CD4-positive, alpha-beta T cell treated with Interleukin-1 beta for 1 hour (primary cell): Measurements from ENCODE around the gene RAP1A.
A peak's percentile ranks its signal among the peaks of the same experiment; 100 is the strongest.

ENCODE experiments used
- DNase-seq, 2 donors: peaks; one replicate each; pipeline ENCODE4 v3.0.0-alpha.2; 2020 to 2022

Gene RAP1A

GRCh38 chr1:111720977-111721786, 101.6 kb downstream of the RAP1A start:
- no peak for DNase-seq

- peak; percentile 33 to 53 for DNase-seq
These were observed 103.7 kb downstream of the RAP1A start for GRCh38 chr1:111723091-111723806.

DNA sequence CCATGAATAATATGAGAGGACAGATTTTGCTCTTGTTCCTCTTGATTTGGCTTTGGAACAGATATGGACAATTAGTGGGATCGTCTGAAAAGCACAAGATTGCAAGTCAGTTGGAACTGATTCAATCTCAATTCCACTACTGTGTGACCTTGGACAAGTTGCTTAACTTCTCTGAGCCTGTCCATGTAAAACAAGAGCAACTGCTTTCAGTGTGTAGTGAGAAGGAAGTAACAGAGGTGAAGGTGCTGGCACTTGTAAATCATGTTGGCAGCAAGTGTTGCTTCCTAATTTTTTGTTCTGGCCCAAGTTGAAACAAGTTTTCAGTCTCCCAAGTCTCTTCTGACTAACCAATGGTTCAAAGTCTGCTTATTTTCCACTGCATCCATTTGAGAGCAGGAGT, 104.3 kb downstream of the RAP1A start:
- no peak for DNase-seq

GRCh38 chr1:111725192-111725591, 105.6 kb downstream of the RAP1A start:
- no peak for DNase-seq

- DNase-seq: no peak
These were observed 107.5 kb downstream of the RAP1A start for GRCh38 chr1:111727056-111727455.

GRCh38 chr1:111729271-111729921, 109.8 kb downstream of the RAP1A start:
- DNase-seq: no peak

DNA sequence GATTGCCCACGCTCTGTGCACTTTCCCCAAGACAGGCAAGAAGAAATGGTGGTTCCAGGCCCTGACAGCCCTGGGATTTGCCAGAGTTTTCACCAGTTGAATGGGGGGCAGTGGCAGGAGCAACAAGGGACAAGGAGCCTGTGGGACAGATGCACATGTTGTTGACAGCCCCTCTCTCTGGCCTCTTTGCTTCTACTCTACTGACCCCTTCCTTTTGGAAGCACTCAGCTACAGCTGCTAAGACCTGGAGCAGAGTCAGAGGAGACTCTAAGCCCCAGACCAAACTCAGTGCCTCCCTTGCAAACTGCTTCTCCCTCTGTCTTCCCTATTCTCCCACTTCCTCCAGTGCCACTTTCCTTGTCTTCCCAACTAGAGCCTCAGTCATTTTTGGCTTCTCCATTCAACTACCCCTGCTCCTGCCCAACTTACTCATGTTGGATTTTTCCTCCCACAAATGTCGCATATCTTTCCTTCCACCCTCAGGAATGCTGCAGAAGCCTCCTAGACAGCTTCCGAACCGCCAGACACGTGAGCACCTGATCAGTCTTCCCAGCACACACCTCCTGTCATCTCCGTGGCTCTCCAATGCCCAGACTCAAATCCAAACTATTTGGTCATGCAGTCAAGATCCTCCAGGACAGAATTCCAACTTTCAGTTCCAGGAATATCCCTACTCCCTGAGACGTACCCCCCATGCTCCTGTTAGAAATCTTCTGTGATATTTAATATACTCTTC, 110.5 kb downstream of the RAP1A start:
- DNase-seq: no peak

DNA sequence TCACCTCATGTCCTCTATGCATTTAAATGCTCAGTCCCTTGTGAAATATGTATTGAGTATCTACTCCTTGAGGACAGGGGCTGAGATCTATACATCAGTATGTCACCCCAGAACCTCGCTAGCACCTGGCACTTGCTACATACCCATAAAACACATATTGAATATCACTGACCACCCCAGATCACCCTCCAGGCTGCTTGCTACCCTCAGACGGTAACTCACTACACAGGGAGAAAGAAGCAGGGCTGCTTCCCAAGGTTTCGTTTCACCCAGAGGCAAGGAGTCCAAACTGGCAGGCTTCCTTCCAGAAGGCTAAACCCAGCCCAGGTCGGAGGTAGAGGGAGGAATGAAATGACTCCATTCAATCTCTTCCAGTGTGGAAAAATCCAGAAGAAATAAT, 111.1 kb downstream of the RAP1A start:
- DNase-seq: no peak

DNA sequence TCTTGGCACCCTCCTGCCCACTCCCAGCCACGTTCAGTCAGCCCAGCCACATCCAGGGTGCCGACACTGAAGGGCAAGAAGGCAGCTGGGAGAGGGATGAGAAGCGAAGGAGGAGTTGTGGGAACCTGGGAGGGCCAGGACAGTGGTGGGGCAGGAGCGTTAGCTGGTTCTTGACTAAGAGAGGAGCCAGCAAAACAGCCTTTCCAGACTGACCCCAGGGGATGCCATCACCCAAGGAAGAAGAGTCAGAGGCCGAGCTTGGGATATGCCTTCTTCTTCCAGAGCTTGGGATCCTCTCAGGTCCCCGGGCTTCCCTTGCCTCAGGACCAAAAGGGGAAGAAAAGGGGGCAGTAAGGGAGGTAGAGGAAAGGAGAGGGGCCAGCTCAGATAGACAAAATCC, 112.4 kb downstream of the RAP1A start:
- DNase-seq: no peak

GRCh38 chr1:111732718-111733117, 113.1 kb downstream of the RAP1A start:
- no peak for DNase-seq

GRCh38 chr1:111733183-111733991, 113.8 kb downstream of the RAP1A start:
- peak; percentile 24 to 77 for DNase-seq

DNA sequence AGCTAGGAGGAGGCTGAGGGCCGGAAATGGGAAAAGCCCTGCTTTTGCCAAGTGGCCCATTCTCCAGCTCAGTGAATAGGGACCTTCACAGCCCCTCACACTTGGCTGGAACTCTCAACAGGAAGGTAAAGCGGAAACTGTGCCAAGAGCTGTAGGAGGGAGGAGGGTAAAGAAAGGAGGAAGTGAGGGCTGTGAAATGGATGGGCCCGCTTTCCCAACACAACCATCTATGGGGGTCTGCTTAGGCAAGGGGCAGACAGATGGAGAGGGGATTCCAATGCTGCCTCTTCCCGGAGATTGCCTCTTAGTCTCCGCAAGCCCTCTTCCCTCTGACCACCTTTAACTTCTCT, 114.4 kb downstream of the RAP1A start:
- DNase-seq: peak in 1 of 2 donors; percentile 22

GRCh38 chr1:111734426-111734825, 114.8 kb downstream of the RAP1A start:
- no peak for DNase-seq

- DNase-seq: no peak
These were observed 115.3 kb downstream of the RAP1A start for GRCh38 chr1:111734856-111735255.

GRCh38 chr1:111735321-111735720, 115.7 kb downstream of the RAP1A start:
- DNase-seq: no peak

GRCh38 chr1:111735858-111736544, 116.4 kb downstream of the RAP1A start:
- DNase-seq: no peak

DNA sequence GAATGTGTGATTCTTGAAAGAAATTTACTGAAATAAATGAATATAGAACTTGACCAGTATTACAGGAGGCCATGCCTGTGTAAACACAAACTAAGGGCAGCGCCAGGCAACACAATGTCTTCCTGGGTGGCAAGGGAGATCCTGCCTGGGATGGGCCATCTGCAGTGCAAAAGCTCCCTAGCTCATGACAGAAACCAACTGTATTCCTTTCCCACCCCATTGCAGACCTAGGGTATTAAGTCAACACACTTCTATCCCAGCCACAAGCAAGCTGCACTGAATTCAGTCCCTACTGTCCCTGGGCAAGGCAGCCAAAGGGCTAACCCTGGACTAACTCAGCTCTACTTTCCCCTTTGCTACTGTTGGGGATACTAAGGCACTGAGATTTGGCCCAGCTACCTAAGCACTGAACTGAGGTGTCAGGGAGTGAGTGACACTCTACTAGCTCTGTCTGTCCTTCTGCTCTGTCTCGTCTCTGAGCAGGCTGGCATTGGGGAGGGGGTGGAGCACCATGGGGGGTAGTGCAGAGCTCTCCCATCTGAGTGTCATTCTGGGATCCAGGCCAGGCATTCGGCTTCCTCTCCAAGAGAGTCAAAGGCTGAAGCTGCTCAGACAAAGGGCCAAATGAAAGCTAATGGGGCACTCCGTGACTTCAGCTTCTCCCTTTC, 117.1 kb downstream of the RAP1A start:
- DNase-seq: no peak

DNA sequence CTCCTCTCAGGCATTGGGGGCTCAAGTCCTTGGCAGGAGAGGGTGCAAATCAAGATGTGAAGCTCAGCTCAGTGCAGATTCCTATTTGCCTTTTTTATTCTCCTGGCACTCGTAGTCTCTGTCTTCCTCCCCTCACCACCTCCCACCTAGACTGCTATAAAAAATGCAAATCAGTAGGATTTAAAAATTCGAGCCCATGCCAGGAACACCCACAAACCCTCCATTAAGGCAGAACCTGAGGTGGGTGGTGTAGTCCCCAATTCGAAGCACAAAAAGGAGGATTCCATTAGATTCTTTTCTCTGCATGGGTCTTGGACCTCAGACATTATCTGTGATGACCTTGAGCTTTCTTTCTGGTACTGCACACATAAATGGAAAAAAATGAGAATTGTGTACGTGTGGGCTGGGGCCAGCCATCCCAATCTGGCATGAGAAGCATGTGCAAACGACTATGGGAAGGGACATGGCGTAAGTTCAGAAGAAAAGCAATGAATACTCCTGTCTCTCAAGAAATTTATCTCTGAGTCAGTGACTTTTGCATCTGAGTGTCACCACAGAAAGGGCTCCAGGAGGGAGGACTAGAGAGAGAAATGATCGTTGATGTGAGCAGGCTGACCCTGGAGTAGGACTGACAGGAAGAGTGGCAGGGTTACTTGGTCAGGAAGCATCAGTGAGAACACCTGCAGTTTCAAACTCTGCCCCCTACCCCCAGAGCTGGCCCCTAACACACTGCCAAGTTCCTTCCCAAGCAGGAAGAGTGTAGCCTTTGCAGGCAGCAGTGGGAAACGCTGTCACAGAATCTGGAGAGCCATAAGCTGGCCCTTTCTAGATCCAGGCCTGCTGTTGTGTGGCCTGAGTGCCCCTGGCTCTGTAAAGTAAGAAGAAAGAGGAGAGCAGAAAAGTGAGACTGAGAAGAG, 117.9 kb downstream of the RAP1A start:
- DNase-seq: no peak

DNA sequence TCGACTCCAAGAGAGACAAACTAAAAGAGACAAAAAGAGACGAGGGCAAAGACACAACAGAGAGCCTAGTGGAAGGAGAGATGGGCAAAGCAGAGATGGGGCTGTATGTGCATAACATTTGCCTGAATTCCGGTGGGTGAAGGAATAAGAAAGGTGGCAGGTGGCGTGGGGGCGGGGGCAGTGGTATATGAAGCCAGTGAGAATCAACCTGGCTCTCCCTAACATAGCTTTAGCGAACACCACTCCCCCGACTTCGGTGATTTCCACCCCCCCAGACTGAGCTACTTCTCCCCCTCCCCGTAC, 118.5 kb downstream of the RAP1A start:
- peak in 1 of 2 donors; percentile 58 for DNase-seq
